ENCODE measurements around the gene MARCKSL1. TPM values are rescaled to one million over a fixed set of nuclear protein-coding genes. Genes with fewer than 3 reads are reported as not detected.

MARCKSL1 gene
- 10.5 and 18.9 TPM in 2 replicates for total RNA-seq

GRCh38 chr1:32335790-32336590 lies at the start of gene MARCKSL1:
Gene MARCKSL1 (minus strand): TSS chr1:32336233. CDS start chr1:32336033, 200 bp downstream.

GRCh38 chr1:32362474-32363313 lies 26.7 kb upstream of the MARCKSL1 start, which contains the start of the genes FAM229A and TSSK3:
Gene FAM229A (minus strand): TSS chr1:32362485. CDS start chr1:32362091, 394 bp downstream.
Gene TSSK3 (plus strand): TSS chr1:32362539. CDS start chr1:32362702, 163 bp downstream.

GRCh38 chr1:32291708-32292538 lies 44.1 kb downstream of the MARCKSL1 start, which contains the start of gene HDAC1:
Gene HDAC1 (plus strand): TSS chr1:32292083. CDS start chr1:32292170, 87 bp downstream.

Other genes starting within 250 kb of the MARCKSL1 start
- 35.1 TPM in 2 replicates for gene KPNA6, start 228.2 kb downstream of the MARCKSL1 start, total RNA-seq
- 99.6 and 103 TPM in 2 replicates for gene TXLNA, start 156.6 kb downstream of the MARCKSL1 start, total RNA-seq
- 10.8 and 11.6 TPM in 2 replicates for gene CCDC28B, start 135.6 kb downstream of the MARCKSL1 start, total RNA-seq
- gene IQCC, start 130.6 kb downstream of the MARCKSL1 start, total RNA-seq, result 2.4 and 4.6 TPM in 2 replicates
- 0.12 TPM in 1 of 2 replicates, not detected in the other for gene DCDC2B, start 127.1 kb downstream of the MARCKSL1 start, total RNA-seq
- gene TMEM234, start 113.9 kb downstream of the MARCKSL1 start, total RNA-seq, result 16.8 and 20.5 TPM in 2 replicates
- gene EIF3I, start 113.8 kb downstream of the MARCKSL1 start, total RNA-seq, result 350 and 441 TPM in 2 replicates
- gene FAM167B, start 89.0 kb downstream of the MARCKSL1 start, total RNA-seq, result 0.44 and 0.50 TPM in 2 replicates
- not detected in 2 replicates for gene LCK, start 85.0 kb downstream of the MARCKSL1 start, total RNA-seq
- 68.2 and 88.9 TPM in 2 replicates for gene HDAC1, start 44.1 kb downstream of the MARCKSL1 start, total RNA-seq
- gene FAM229A, start 26.3 kb upstream of the MARCKSL1 start, total RNA-seq, result 0.77 and 1.00 TPM in 2 replicates
- gene TSSK3, start 26.3 kb upstream of the MARCKSL1 start, total RNA-seq, result 0.33 and 5.1 TPM in 2 replicates
- gene BSDC1, start 58.2 kb upstream of the MARCKSL1 start, total RNA-seq, result 59.7 and 59.9 TPM in 2 replicates
- gene ZBTB8B, start 128.8 kb upstream of the MARCKSL1 start, total RNA-seq, result under 0.01 TPM in 1 of 2 replicates, not detected in the other
- 6.8 and 9.1 TPM in 2 replicates for gene ZBTB8A, start 203.2 kb upstream of the MARCKSL1 start, total RNA-seq

All from uterine smooth muscle cell (primary cell).